NCI-H510A treated with DMSO at 0.1 percent for 48 hours (cell line): Measurements from ENCODE around the gene SCFD2.
"Not testable (repeated sequence)": the region's sequence is repeated elsewhere in the genome, so short reads cannot be mapped to it uniquely, and the experiment has no call there.

Experiments used
- DNase-seq: peaks from one replicate; lab custom pipeline; 2025; lab: John Stamatoyannopoulos, UW

The SCFD2 gene

DNA sequence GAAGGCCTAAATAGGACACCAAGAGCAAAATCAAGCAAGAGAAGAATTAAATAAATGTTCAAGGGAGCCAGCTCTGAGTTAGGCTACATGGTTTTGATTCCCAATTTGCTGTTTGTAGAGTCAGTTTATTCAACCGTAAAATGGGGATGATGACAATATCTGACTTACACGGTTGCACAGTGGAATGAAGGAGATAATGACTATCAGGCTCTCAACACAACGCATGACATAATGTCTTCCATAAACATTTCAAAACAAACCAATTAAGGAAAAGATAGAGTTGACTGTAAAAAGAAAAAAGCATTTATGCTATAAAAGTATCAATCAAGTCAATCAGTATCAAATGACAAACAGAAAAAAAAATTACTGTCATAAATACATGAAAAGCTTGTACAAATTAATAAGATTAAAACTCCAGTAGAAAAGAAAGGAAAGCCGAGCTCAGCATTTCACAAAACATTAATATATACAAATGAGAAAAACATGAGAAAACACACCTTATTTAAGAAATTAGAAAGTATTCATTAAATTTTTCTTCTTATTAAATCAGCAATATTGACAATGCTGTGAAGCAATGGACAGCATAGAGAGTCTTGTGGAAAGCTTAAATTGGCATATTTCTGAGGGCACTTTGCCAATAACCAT, 179.0 kb downstream of the SCFD2 start:
- no peak for DNase-seq

DNA sequence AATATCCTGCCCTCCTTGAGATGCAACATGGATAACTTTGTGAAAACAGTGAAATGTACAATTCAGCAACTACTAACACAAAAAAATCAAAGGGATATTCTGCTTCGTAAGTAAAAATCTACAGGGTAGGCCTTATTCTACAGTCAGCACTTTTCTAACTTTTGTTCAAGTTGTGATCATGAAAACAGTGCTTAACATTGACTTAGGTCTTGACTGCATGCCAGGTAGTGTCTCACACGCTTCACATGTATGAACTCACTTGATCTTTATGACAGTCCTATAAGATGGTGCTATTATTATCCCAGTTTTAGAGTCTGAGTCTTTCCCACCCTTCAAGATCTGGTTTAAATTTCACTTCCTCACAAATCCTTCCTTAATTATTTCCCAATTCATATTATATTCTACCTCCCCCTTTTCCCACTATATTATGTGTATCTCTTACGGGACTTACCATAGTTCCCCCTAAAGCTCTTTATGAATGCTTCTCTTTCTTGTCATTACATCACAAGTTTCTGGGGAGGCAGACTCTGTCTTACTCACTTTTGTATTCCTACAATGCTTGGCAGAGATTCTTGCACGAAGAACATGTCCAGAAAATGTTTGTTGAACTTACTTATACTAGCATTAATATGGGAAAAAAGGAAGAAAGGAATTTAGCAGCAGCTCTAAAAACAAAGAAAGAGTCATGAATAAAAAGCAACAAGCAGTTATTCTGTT, 179.8 kb downstream of the SCFD2 start:
- no peak for DNase-seq

DNA sequence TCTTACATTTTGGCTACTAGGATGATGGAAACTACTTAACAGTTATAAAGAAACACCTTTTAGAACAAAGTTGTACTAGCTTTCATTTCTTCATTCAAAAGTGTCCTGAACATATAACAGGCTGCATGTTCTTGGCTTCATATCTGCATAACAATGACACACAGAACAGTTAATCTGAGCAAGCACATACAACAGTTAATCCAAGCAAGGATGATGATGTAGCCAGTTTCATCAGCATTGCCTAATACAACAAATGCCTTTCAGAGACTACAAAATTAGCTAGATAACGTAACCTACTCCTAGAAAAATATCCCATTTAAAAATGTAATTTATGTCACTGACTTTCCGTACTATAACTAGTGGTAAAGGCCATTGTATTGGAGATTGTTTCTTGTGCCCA, 182.1 kb downstream of the SCFD2 start:
- no peak for DNase-seq

DNA sequence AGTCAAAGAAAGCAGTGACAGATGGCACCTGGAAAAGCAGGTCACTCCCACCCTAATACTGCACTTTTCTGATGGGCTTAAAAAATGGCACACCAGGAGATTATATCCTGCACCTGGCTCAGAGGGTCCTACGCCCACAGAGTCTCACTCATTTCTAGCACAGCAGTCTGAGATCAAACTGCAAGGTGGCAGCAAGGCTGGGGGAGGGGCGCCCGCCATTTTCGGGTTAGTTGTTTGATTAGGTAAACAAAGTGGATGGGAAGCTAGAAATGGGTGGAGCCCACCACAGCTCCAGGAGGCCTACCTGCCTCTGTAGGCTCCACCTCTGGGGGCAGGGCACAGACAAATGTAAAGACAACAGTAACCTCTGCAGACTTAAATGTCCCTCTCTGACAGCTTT, 188.1 kb downstream of the SCFD2 start:
- not testable (repeated sequence) for DNase-seq

DNA sequence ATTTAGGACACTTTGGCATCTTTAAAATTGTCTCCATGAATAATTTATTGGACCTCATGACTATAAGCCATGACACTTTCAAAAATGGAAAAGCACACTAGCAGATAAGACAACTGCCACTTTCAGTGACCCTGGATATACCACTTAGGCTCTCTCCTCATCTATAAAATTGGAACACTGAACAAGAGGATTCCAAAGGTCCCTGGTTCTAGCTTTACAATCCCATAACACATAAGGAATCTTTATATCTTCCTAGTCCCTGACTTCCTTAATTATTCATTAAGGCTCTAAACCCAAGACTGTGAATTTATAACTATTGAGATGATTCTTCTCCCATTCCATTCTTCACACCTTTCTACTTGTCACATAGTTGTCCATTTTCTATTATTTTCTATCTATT, 190.2 kb downstream of the SCFD2 start:
- no peak for DNase-seq

DNA sequence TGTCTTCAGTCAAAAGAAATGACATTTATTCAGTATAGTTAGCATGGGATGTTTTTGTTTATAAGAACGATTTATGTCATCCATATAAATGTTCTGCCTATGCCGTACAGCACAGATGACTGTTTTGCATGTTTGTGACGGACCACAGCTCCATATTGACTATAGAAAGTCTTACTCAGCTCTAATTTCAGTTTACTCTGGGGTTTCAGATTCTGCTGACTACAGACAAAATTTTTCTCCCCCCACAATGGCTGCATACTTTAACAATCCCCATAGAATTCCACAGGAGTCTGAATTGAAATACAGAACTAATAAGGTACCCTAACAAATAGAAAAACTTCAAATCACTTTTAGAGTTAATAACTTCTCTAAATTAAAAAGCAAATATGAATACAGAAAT, 191.0 kb downstream of the SCFD2 start:
- no peak for DNase-seq

DNA sequence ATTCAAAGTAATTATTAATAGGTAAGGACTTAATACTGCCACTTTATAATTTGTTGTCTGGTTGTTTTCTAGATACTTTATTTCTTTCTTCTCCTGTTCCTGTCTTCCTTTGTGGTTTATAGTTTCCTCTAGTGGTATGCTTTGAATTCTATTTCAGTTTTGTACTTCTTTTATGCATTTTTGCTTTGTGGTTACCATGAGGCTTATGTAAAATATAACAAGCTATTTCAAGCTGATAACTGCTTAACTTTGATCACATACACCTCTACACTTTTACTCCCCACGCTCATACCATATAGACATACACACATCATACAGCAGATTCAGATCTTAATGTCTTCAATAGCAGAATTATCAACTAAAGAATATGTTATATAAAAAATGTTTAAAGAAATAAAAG, 192.3 kb downstream of the SCFD2 start:
- DNase-seq, result no peak

DNA sequence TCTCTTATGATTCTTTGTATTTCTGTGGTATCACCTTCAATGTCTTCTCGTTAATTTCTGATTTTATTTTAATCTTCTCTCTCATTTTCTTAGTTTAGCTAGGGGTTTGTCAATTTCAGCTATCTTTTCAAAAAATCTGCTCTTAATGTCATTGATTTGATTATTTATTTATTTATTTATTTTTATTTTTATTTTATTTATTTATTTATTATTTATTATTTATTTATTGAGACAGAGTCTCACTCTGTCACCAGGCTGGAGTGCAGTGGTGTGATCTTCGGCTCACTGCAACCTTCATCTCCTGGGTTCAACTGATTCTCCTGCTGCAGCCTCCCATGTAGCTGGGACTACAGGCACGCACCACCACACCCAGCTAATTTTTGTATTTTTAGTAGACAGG, 194.1 kb downstream of the SCFD2 start:
- DNase-seq, result no peak

DNA sequence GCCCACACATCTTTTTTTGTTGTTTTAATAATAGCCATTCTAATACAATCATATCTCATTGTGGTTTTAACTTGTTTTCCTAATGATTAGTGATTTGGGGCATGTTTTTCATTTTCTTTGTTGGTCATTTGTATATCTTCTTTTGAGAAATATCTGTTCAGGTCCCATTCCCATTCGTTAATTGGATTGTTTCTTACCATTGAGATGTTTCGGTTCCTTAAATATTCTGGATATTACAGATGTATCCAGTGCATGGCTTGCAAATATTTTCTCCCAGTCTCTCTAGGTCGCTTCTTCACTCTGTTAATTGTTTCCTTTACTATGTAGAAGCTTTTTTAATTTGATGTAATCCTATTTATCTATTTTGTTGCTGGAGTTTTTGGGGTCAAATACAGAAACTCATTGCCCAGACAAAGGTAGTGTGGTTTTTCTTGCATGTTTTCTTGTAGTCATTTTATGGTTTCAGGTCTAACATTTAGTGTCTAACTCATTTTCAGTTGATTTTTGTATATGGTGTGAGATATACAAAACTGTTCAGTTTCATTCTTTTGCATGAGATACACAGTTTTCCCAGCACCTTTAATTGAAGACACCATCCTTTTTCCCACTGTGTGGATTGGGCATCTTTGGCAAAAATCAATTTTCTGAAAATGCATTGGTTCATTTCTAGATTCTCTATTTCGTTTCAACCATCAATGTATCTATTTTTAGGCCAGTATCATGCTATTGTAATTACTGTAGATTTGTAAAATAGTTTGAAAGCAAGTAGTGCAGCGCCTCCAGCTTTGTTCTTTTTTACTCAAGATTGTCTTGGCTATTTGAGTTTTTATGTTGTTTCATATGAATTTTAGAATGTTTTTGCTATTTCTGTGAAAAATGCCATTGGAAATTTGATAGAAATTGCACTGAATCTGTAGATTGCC, 195.9 kb downstream of the SCFD2 start:
- no peak for DNase-seq

DNA sequence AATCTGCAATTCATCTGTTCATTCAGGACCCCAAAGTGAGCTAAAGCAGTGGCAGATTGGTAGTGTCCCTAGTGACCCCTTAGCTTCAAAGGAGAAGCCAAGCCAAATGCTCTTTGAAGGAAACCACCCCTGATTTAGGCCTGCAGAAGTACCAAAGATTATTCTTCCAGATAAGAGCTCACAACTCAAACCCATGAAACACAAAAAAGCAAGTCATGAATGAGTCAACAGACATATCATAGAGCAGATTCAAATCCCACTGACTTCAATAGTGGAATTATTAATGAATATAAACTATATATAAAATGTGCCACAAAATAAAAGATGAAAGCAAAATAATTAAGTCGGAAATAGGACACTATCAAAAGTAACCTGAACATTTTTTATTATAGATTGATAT, 197.6 kb downstream of the SCFD2 start:
- no peak for DNase-seq

DNA sequence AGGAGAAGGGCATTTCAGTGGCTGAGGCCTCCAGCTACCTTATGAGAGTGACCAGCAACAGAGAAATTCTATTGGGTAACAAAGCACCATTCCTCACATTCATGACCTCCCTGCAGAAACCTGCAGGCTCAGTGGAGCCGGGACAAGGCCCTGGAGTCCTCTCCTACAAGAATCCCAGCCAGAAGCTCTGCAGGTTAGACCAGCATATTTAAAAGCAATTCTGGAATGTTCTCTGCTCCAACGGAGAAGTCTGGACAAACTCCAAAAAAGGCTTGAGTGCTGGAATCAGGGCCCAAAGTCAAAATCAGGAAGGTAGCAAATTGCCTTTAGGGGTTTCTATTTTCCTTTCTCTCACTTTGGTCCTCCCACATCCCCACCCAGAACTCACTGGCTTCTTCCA, 202.9 kb downstream of the SCFD2 start:
- DNase-seq, result no peak

DNA sequence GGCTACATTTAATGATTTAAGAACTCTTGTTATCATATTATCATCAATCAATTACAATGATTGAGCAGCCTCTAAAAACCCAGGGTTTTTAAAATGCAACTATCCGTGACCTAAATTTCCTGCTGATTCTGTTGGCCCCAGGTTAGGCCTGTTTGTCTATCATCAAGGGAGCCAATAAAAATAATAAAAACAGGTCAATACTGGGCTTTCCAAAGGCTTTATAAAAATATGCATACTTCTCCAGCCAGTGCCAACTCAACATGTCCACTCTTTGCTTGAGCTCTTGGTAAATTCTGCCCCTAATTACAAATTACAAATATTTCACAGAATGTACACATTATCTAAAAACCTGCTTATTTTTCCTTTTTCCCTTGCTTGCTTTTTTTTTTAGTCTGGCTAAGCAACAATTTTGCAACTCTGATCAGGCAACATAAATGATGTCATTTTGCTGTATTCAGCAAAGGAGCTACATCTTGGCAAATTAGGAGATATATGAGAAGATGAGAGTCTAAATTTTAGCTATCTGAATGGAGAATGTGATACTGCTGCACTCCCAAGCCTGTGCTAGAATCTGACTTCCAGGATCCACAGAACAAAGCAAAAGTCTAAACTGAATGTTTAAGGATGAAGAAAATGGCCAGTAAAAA, 204.0 kb downstream of the SCFD2 start:
- no peak for DNase-seq

DNA sequence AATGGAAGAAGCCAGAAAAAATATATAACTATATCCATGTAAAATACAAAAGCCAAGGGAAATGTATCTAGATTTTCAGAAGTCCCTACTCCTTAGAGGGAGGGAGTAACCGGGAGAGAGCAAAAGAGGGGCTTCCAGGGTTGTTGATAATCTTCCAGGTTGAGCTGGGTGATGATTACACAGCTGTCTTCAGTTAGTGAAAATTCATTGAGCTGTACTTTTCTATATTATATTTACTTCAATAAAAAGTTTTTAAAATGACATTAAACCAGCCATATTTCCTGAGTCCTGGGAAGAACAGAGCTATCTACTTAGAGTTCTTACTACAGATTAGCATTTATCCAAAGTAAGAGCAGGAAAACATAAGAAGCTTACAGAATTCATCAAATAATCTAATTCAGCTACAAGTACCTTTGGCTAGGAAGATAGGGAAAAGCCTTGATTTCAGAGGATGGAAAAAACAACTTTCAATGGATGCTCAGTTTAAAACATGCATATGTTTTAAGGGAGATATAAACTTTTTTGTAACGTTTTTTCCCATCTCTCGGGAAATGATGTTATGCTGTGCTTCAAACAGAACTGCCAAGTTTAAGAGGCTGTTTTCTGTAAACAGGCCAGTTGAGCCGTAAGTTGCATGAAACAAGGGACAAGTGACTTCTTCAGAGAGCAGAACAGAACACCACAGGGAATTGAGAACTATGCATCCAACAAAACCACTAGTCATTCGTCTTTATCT, 204.6 kb downstream of the SCFD2 start:
- DNase-seq, result no peak

DNA sequence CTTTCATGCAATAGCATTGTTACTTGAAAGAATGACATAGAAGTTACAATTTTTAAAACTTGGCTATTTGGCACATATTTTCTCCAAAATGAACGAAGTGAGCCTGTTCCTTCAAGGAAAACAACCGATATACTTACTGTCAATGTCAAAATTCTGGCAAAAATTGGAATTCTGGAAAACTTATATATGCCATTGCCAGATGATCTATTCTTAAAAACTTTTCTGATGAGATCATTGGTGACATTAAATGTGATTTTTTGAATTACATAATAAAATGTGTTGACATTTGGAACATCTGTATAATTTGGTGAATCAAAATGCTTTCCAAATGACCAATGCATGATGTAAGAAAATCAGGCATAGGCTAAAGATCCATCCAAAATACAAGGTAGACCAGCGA, 209.0 kb downstream of the SCFD2 start:
- DNase-seq, result no peak

DNA sequence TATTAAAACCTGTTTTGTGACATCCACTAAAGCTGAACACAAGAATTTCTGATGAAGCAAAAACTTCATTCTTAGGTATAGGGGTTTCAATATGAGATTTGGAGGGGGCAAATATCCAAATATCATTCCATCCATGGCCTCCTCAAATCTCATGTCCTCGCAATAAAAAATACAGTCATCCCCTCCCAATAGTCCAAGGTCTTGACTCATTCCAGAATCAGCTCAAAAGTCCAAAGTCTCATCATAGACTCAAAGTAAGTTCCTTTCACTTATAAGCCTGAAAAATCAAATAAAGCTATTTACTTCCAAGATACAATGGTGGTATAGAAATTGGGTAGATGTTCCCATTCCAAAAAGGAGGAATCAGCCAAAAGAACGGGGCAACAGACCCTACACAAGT, 213.4 kb downstream of the SCFD2 start:
- no peak for DNase-seq

DNA sequence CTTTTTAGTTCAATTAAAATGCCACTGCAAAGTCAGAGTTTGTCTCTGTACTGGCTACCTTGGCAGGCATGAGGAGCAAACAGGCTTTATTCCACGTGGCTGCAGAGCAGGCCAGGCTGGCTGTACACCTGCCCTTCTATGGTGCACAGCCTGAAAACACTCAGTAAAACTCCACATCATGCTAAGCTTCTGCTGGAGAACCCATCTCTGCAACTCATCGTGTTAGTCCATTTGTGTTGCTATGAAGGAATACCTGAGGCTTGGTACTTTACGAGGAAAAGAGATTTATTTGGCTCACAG, 214.4 kb downstream of the SCFD2 start:
- no peak for DNase-seq

DNA sequence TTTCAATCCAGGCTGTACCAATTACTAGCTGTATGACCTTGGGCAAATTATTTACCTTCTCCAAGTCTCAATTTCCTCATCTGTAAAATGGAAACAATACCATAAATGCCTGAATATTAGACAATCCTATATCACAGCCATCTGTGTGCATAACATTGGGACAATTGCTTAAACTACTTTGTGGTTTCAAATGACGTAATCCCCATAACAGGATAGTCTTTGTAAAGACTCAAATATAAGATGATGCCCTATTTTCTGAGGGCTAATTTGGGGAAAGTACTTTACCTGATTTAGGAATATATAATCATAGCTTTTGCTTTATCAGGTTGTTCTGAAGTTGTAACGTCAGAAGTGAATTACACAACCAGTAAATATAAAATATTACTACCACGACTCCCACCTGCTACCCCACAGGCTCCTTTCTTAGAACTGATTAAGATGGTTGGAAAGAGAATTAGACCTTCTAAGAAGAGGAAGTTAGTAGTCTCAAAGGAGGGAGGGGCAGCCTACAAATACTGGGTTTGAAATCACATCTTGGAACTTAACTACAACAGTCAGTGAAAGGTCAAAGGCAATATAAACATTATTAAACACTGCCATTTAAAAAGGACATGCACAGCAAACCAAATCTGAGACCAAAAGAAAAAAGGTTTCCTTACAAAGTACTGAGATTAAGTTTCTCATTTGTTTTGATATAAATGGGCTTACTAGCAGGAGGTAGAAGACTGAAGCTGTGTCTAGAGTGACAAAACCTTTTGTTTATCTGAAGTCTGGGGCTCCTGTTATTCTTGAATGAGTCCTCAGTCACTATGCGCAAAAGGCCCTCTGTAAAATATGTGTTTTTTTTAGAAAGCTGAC, 215.0 kb downstream of the SCFD2 start:
- no peak for DNase-seq

DNA sequence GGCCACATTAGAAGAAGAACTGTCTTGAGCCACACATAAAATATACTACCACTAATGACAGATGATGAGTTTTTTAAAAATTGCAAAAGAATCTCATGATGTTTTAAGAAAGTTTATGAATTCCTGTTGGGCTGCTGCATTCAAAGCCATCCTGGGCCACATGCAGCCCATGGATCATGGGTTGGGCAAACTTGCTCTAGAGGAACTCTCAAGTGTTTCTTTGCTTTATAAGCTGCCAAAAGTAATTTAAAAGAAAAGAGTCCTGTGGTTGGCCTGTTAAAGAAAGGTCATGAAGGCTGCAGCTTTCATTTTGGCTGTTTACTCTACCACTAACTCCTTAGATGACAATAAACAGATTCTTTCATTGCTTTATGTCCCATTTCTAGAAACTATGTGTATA, 218.2 kb downstream of the SCFD2 start:
- no peak for DNase-seq

DNA sequence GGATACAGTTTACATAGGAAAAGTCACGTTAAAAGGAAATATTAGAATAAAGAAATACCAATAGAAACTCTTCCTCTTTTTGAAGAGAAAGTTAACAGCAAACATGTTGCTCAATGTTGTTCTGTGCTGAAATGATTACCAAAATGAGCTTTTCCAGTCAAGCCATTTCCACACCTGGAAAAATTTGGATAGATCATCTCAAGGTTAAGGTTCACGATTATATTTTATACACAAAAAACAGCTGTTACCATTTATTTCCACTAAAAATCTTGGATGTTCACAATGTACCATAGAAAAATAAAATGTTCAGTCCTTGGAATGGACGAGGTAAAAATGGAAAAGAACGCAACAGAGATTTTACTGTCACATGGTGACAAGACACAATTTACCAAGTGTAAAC, 218.7 kb downstream of the SCFD2 start:
- DNase-seq, result no peak

DNA sequence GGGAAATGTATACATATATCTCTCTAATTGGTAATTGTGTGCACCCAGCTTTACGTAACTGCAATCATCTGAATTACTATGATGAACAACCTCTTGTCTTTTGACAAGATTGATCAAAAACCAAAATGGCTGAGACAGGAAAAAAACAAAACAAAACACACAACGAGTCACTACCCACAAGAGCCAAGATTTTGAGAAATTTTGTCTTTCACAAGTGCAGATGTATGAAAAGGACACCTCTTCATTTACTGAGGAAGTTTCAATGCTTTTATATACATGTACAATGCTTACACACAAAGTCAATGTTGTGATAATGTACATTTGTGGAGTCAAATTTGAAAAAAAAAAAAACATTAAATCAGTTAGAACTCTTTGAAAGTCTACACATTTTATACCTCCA, 224.6 kb downstream of the SCFD2 start:
- DNase-seq, result no peak

DNA sequence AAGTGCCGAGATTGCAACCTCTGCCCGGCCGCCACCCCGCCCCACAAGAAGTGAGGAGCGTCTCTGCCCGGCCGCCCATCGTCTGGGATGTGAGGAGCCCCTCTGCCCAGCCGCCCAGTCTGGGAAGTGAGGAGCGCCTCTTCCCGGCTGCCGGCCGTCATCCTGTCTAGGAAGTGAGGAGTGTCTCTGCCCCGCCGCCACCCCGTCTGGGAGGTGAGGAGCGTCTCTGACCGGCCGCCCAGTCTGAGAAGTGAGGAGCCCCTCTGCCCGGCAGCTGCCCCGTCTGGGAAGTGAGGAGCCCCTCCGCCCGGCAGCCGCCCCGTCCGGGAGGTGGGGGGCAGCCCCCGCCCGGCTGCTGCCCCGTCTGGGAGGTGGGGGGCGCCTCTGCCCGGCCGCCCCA, 226.6 kb downstream of the SCFD2 start:
- not testable (repeated sequence) for DNase-seq
